PC-3 (cell line): ENCODE data around the gene TMEM131.

Experiments used
- EZH2 ChIP-seq: fragments of 300-600 bp; sonication (generic); IDR thresholded peaks from one replicate; pipeline ENCODE4 v1.6.1; 2017; ENCODE audit warnings: antibody characterized with exemption, mild to moderate bottlenecking, low read length; ENCODE audit not compliant: unreplicated experiment
- TF ChIP-seq, protein P1 (sequence below): fragments of 300-600 bp; sonication (generic); conservative IDR thresholded peaks from 2 replicates; pipeline ENCODE4 v1.5.1; 2017; ENCODE audit warnings: antibody characterized with exemption, low read depth, mild to moderate bottlenecking, low read length

DNA sequence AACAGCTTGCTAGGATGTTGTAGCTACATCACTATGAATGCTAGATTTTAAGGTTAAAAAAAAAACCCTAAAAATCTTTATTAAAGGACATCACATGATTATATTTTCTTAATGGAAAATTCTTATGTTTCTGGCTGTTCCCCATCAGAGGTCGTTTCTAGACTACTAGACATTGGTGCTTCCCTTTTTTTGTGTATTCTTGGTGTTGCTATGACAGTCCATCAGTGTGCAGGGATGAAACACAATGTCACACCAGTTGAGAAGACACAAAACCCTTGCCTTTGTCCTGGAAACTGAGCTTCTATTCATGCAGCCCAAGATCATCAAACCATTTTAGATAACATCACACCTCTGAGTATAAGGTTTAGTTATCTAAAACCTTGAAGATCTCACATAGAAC lies 19.9 kb upstream of the TMEM131 start:
- TF ChIP-seq, protein P1, sequence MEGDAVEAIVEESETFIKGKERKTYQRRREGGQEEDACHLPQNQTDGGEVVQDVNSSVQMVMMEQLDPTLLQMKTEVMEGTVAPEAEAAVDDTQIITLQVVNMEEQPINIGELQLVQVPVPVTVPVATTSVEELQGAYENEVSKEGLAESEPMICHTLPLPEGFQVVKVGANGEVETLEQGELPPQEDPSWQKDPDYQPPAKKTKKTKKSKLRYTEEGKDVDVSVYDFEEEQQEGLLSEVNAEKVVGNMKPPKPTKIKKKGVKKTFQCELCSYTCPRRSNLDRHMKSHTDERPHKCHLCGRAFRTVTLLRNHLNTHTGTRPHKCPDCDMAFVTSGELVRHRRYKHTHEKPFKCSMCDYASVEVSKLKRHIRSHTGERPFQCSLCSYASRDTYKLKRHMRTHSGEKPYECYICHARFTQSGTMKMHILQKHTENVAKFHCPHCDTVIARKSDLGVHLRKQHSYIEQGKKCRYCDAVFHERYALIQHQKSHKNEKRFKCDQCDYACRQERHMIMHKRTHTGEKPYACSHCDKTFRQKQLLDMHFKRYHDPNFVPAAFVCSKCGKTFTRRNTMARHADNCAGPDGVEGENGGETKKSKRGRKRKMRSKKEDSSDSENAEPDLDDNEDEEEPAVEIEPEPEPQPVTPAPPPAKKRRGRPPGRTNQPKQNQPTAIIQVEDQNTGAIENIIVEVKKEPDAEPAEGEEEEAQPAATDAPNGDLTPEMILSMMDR: no peak
- no peak for TF ChIP-seq EZH2
